Upper lobe of left lung (tissue), 6 donors: ENCODE results near the gene ZKSCAN8. TPM values are rescaled to one million over a fixed set of nuclear protein-coding genes. Genes with fewer than 3 reads are reported as not detected.

Experiments
- ATAC-seq, 2 donors: fragments of 200-7000 bp; cut with Tn5 transposase; one replicate each; pipeline ENCODE4 v1.9.1; 2022; ENCODE audit warnings: mild to moderate bottlenecking in 2 of 2, moderate library complexity in 2 of 2; ENCODE audit not compliant: low FRiP score in 2 of 2
- DNase-seq, 2 donors: peaks; one replicate each; pipeline ENCODE4 v3.0.0-alpha.2; 2019 to 2020
- H3K27ac ChIP-seq, 4 donors: fragments of 200-600 bp; sonication (generic); one replicate each; pipeline ENCODE4 v1.5.1; 2016 to 2019
- H3K27me3 ChIP-seq, 4 donors: fragments of 200-600 bp; sonication (generic); one replicate each; pipeline ENCODE4 v1.5.1; 2017 to 2019
- H3K36me3 ChIP-seq, 4 donors: fragments of 200-600 bp; sonication (generic); one replicate each; pipeline ENCODE4 v1.5.1; 2016 to 2019
- H3K4me1 ChIP-seq, 4 donors: fragments of 200-600 bp; sonication (generic); one replicate each; pipeline ENCODE4 v1.5.1; 2018 to 2019
- H3K4me3 ChIP-seq, 4 donors: fragments of 200-600 bp; sonication (generic); one replicate each; pipeline ENCODE4 v1.5.1; 2017 to 2019; ENCODE audit warnings: mild to moderate bottlenecking in 2 of 4, moderate library complexity in 1 of 4
- H3K9me3 ChIP-seq, 4 donors: fragments of 200-600 bp; sonication (generic); one replicate each; pipeline ENCODE4 v1.5.1; 2018 to 2019
- CTCF ChIP-seq, 6 experiments: fragments of 450-650 bp in 4 of 6; fragments of 200-600 bp in 2 of 6; sonication (generic) in 2 of 6; IDR thresholded peaks; one replicate each; pipeline ENCODE4 v1.5.1; 2016 to 2019; ENCODE audit warnings: antibody characterized with exemption in 6 of 6
- EP300 ChIP-seq, 4 donors: sonication (generic); formaldehyde crosslinking; IDR thresholded peaks; one replicate each; pipeline ENCODE4 v1.5.1; 2017; ENCODE audit warnings: antibody characterized with exemption in 4 of 4, control low read depth in 2 of 4
- POLR2A ChIP-seq, 4 donors: fragments of 450-650 bp; IDR thresholded peaks; one replicate each; pipeline ENCODE4 v1.5.1; 2016 to 2017; ENCODE audit warnings: antibody characterized with exemption in 4 of 4, mild to moderate bottlenecking in 2 of 4
- POLR2AphosphoS5 ChIP-seq, 2 donors: sonication (generic); formaldehyde crosslinking; IDR thresholded peaks; one replicate each; pipeline ENCODE4 v1.5.1; 2017; ENCODE audit warnings: antibody characterized with exemption in 2 of 2
- WGBS, 2 donors: methylation state at CpG; one replicate each; pipeline ENCODE4 v1.1.5; 2017 to 2018; 5-methylcytosine and 5-hydroxymethylcytosine counted together
- total RNA-seq, 6 donors: library from RNA; depleted of rRNA in 4 of 6; stranded (reverse); fragments of >200 nt in 4 of 6; gene quantifications; one replicate each; pipeline versions ENCODE4 v1.1.0 to v1.2.1, GENCODE V29; 2016 to 2021
- donor health status: DM: no; HTN: no; CAD: no; lungs with moderate emphysema.
- donor health status: DM: no; HTN: yes; CAD: no; lungs with severe emphysema.

The ZKSCAN8 gene
- total RNA-seq, 6 donors from 2014 or later = 11.7 to 24.9 (median 16.8) TPM

GRCh38 chr6:28160233-28160632 lies 18.6 kb downstream of the ZKSCAN8 start:
- H3K27me3 ChIP-seq = no peaks in the 10 kb centered on the region
- H3K4me1 ChIP-seq = peaks cover 3 to 12% (median 5%) of the 10 kb centered on the region in 4 donors
- H3K36me3 ChIP-seq = peaks cover 0 to 35% (median 10%) of the 10 kb centered on the region in 4 donors
- no peak for ATAC-seq
- no peak overlapping the region for H3K27ac ChIP-seq
- TF ChIP-seq POLR2AphosphoS5 (IDR thresholded peaks at IDR 0.05) = no peak
- H3K9me3 ChIP-seq = no peaks in the 10 kb centered on the region
- H3K4me3 ChIP-seq = no peak overlapping the region
- 77 to 80% methylated on average over 2 of the region's 2 CpGs for WGBS, 2 donors
- no peak for DNase-seq

- WGBS, 2 donors = 10 to 12% methylated on average over 9 to 23 of the region's 32 CpGs
- H3K36me3 ChIP-seq = peaks cover 0 to 22% (median 2%) of the 10 kb centered on the region in 4 donors
- H3K27me3 ChIP-seq = no peaks in the 10 kb centered on the region
- TF ChIP-seq EP300 (IDR thresholded peaks at IDR 0.05) (no peak), POLR2AphosphoS5 (IDR thresholded peaks at IDR 0.05) (peak; percentile 18 to 34), POLR2A (IDR thresholded peaks at IDR 0.05) (peak in 1 of 4 donors; percentile 62)
- no peaks in the 10 kb centered on the region for H3K9me3 ChIP-seq
- peak; percentile 89 to 92 for ATAC-seq
- peak overlapping the region; percentile 16 to 62 (median 48) for H3K4me3 ChIP-seq
- peak overlapping the region in 2 of 4 donors; percentile 14 to 55 for H3K27ac ChIP-seq
- DNase-seq = peak; percentile 74 to 93
- peaks cover 3 to 12% (median 5%) of the 10 kb centered on the region in 4 donors for H3K4me1 ChIP-seq
Observed at GRCh38 chr6:28161410-28162079, 19.9 kb downstream of the ZKSCAN8 start.

- peaks cover 3 to 12% (median 5%) of the 10 kb centered on the region in 4 donors for H3K4me1 ChIP-seq
Observed at GRCh38 chr6:28165563-28165962, 23.9 kb downstream of the ZKSCAN8 start.

GRCh38 chr6:28167068-28167467 lies 25.4 kb downstream of the ZKSCAN8 start:
- DNase-seq = no peak
- no peak overlapping the region for H3K4me3 ChIP-seq
- TF ChIP-seq POLR2AphosphoS5 (IDR thresholded peaks at IDR 0.05) (no peak), CTCF (IDR thresholded peaks at IDR 0.05) (no peak), POLR2A (IDR thresholded peaks at IDR 0.05) (no peak), EP300 (IDR thresholded peaks at IDR 0.05) (no peak)
- no peak overlapping the region for H3K27ac ChIP-seq
- no peak for ATAC-seq
- no peaks in the 10 kb centered on the region for H3K9me3 ChIP-seq
- peaks cover 0 to 4% (median 0%) of the 10 kb centered on the region in 4 donors for H3K4me1 ChIP-seq
- WGBS, 2 donors = 86 to 93% methylated on average over 4 of the region's 4 CpGs
- H3K36me3 ChIP-seq = no peaks in the 10 kb centered on the region
- no peaks in the 10 kb centered on the region for H3K27me3 ChIP-seq

More at GRCh38 chr6:28165563-28165962, 23.9 kb downstream of the ZKSCAN8 start:
- no peak for ATAC-seq
- H3K4me3 ChIP-seq = no peak overlapping the region
- 68 to 94% methylated on average over 1 of the region's 1 CpG for WGBS, 2 donors
- H3K27ac ChIP-seq = no peak overlapping the region
- no peaks in the 10 kb centered on the region for H3K36me3 ChIP-seq
- TF ChIP-seq POLR2AphosphoS5 (IDR thresholded peaks at IDR 0.05) (no peak), POLR2A (IDR thresholded peaks at IDR 0.05) (no peak), EP300 (IDR thresholded peaks at IDR 0.05) (no peak), CTCF (IDR thresholded peaks at IDR 0.05) (no peak)
- H3K9me3 ChIP-seq = no peaks in the 10 kb centered on the region
- H3K27me3 ChIP-seq = no peaks in the 10 kb centered on the region
- DNase-seq = no peak

GRCh38 chr6:28167926-28168325 lies 26.2 kb downstream of the ZKSCAN8 start:
- Histone ChIP-seq H3K27ac (no peak overlapping the region), H3K4me1 (no peaks in the 10 kb centered on the region), H3K4me3 (no peak overlapping the region), H3K9me3 (no peaks in the 10 kb centered on the region), H3K27me3 (no peaks in the 10 kb centered on the region), H3K36me3 (no peaks in the 10 kb centered on the region)
- 64 to 69% methylated on average over 1 of the region's 1 CpG for WGBS, 2 donors
- TF ChIP-seq POLR2A (IDR thresholded peaks at IDR 0.05) = no peak
- no peak for TF ChIP-seq POLR2AphosphoS5 (IDR thresholded peaks at IDR 0.05)
- no peak for TF ChIP-seq EP300 (IDR thresholded peaks at IDR 0.05)
- no peak for TF ChIP-seq CTCF (IDR thresholded peaks at IDR 0.05)
- ATAC-seq (no peak), DNase-seq (no peak)

- TF ChIP-seq CTCF (IDR thresholded peaks at IDR 0.05) (no peak), EP300 (IDR thresholded peaks at IDR 0.05) (no peak), POLR2A (IDR thresholded peaks at IDR 0.05) (no peak), POLR2AphosphoS5 (IDR thresholded peaks at IDR 0.05) (no peak)
- ATAC-seq (no peak), DNase-seq (no peak)
- H3K27ac ChIP-seq = no peak overlapping the region
- no peaks in the 10 kb centered on the region for H3K4me1 ChIP-seq
- H3K9me3 ChIP-seq = no peaks in the 10 kb centered on the region
- no peaks in the 10 kb centered on the region for H3K27me3 ChIP-seq
- H3K36me3 ChIP-seq = no peaks in the 10 kb centered on the region
- whole genome bisulfite sequencing, 2 donors = 67 to 84% methylated on average over 2 of the region's 2 CpGs
- H3K4me3 ChIP-seq = no peak overlapping the region
Observed at GRCh38 chr6:28171271-28171670, 29.6 kb downstream of the ZKSCAN8 start.
